ENCODE results near the gene MYLK.
A peak's percentile ranks its signal among the peaks of the same experiment; 100 is the strongest.

Gene MYLK

DNA sequence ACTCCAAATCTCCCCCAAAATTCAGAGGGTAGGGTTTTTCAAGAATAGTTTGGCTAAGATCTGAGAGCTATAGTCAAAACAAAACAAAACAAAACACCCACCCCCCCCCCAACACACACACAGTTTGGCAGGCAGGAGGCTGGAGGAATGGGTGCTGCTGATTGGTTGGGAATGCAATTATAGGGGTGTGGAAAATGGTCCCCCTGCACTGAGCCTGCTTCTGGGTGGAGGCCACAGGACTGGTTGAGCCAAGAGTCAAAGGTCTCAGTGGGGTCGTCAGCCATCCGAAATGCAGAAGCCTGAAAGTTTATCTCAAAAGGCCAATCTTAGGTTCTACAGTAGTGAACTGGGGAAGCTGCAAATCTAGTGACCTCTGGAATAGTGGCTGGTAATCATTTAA, 296.7 kb downstream of the MYLK start:
- no peak overlapping the region for H3K4me3 ChIP-seq (replicated peaks; ENCODE audit: insufficient read depth, low read length)
- DNase-seq (ENCODE audit: low read depth in 1 of 2, low spot score in 1 of 2): no peak
- no peaks in the 10 kb centered on the region for H3K27me3 ChIP-seq (ENCODE audit: insufficient read depth, poor library complexity, severe bottlenecking)
- TF ChIP-seq, protein P1, sequence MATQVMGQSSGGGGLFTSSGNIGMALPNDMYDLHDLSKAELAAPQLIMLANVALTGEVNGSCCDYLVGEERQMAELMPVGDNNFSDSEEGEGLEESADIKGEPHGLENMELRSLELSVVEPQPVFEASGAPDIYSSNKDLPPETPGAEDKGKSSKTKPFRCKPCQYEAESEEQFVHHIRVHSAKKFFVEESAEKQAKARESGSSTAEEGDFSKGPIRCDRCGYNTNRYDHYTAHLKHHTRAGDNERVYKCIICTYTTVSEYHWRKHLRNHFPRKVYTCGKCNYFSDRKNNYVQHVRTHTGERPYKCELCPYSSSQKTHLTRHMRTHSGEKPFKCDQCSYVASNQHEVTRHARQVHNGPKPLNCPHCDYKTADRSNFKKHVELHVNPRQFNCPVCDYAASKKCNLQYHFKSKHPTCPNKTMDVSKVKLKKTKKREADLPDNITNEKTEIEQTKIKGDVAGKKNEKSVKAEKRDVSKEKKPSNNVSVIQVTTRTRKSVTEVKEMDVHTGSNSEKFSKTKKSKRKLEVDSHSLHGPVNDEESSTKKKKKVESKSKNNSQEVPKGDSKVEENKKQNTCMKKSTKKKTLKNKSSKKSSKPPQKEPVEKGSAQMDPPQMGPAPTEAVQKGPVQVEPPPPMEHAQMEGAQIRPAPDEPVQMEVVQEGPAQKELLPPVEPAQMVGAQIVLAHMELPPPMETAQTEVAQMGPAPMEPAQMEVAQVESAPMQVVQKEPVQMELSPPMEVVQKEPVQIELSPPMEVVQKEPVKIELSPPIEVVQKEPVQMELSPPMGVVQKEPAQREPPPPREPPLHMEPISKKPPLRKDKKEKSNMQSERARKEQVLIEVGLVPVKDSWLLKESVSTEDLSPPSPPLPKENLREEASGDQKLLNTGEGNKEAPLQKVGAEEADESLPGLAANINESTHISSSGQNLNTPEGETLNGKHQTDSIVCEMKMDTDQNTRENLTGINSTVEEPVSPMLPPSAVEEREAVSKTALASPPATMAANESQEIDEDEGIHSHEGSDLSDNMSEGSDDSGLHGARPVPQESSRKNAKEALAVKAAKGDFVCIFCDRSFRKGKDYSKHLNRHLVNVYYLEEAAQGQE (IDR thresholded peaks at IDR 0.05; ENCODE audit: insufficient replicate concordance, low read depth): no peak
- TF ChIP-seq, protein P2, sequence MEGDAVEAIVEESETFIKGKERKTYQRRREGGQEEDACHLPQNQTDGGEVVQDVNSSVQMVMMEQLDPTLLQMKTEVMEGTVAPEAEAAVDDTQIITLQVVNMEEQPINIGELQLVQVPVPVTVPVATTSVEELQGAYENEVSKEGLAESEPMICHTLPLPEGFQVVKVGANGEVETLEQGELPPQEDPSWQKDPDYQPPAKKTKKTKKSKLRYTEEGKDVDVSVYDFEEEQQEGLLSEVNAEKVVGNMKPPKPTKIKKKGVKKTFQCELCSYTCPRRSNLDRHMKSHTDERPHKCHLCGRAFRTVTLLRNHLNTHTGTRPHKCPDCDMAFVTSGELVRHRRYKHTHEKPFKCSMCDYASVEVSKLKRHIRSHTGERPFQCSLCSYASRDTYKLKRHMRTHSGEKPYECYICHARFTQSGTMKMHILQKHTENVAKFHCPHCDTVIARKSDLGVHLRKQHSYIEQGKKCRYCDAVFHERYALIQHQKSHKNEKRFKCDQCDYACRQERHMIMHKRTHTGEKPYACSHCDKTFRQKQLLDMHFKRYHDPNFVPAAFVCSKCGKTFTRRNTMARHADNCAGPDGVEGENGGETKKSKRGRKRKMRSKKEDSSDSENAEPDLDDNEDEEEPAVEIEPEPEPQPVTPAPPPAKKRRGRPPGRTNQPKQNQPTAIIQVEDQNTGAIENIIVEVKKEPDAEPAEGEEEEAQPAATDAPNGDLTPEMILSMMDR (IDR thresholded peaks at IDR 0.05; ENCODE audit: insufficient read depth, low read length): no peak
- no peak for TF ChIP-seq SPI1 (IDR thresholded peaks at IDR 0.05; ENCODE audit: borderline replicate concordance, low read depth)
- TF ChIP-seq POLR2AphosphoS5 (IDR thresholded peaks at IDR 0.05; ENCODE audit: low read depth): no peak
- no peak for TF ChIP-seq GABPA (IDR thresholded peaks at IDR 0.05; ENCODE audit: low read depth)
- no peak overlapping the region for H3K27ac ChIP-seq (replicated peaks)

DNA sequence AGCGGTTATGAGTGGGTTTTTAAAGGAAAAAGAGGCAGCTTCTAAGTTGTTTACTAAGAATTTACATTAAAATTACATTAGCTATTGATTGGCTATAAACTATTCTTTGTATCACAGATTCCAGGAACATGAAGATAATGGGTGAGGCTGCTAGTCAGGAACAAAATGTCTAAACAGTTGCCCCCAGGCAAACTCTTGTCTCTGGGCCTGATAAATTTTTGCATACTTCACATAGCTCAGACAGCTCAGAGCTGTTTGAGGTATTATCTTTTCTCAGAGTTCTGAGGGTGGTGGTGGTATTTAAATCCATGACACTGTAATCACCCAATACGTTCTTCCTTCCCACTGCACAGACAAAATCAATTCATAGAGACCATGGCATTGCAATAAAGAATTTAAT, 297.2 kb downstream of the MYLK start:
- TF ChIP-seq SPI1 (IDR thresholded peaks at IDR 0.05; ENCODE audit: borderline replicate concordance, low read depth) (no peak), GABPA (IDR thresholded peaks at IDR 0.05; ENCODE audit: low read depth) (no peak)
- no peak overlapping the region for H3K4me3 ChIP-seq (replicated peaks; ENCODE audit: insufficient read depth, low read length)
- H3K27me3 ChIP-seq (ENCODE audit: insufficient read depth, poor library complexity, severe bottlenecking): no peaks in the 10 kb centered on the region
- no peak overlapping the region for H3K27ac ChIP-seq (replicated peaks)
- no peak for DNase-seq (ENCODE audit: low read depth in 1 of 2, low spot score in 1 of 2)

DNA sequence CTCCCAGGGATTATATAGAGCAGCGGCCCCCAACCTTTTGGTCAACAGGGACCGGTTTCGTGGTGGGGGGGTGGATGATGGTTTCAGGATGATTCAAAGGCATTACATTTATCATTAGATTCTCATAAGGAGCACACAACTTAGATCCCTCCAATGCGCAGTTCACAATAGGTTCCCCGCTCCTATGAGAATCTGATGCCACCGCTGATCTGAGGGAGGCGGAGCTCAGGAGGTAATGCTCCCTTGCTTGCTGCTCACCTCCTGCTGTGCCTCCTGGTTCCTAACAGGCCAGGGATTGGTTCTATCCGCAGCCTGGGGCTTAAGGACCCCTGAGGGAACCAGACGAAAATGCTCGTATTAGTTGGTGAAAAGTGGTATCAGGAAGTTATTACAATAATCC, 298.0 kb downstream of the MYLK start:
- TF ChIP-seq POLR2AphosphoS5 (IDR thresholded peaks at IDR 0.05; ENCODE audit: low read depth): no peak
- no peak for TF ChIP-seq GABPA (IDR thresholded peaks at IDR 0.05; ENCODE audit: low read depth)
- TF ChIP-seq SPI1 (IDR thresholded peaks at IDR 0.05; ENCODE audit: borderline replicate concordance, low read depth): no peak
- TF ChIP-seq, protein P1 (IDR thresholded peaks at IDR 0.05; ENCODE audit: insufficient replicate concordance, low read depth): no peak
- TF ChIP-seq, protein P2 (IDR thresholded peaks at IDR 0.05; ENCODE audit: insufficient read depth, low read length): no peak
- Histone ChIP-seq H3K27me3 (ENCODE audit: insufficient read depth, poor library complexity, severe bottlenecking) (no peaks in the 10 kb centered on the region), H3K27ac (replicated peaks) (peak overlapping the region; percentile 96), H3K4me3 (replicated peaks; ENCODE audit: insufficient read depth, low read length) (peak overlapping the region; percentile 92)
- peak; percentile 35 to 61 for DNase-seq (ENCODE audit: low read depth in 1 of 2, low spot score in 1 of 2)

DNA sequence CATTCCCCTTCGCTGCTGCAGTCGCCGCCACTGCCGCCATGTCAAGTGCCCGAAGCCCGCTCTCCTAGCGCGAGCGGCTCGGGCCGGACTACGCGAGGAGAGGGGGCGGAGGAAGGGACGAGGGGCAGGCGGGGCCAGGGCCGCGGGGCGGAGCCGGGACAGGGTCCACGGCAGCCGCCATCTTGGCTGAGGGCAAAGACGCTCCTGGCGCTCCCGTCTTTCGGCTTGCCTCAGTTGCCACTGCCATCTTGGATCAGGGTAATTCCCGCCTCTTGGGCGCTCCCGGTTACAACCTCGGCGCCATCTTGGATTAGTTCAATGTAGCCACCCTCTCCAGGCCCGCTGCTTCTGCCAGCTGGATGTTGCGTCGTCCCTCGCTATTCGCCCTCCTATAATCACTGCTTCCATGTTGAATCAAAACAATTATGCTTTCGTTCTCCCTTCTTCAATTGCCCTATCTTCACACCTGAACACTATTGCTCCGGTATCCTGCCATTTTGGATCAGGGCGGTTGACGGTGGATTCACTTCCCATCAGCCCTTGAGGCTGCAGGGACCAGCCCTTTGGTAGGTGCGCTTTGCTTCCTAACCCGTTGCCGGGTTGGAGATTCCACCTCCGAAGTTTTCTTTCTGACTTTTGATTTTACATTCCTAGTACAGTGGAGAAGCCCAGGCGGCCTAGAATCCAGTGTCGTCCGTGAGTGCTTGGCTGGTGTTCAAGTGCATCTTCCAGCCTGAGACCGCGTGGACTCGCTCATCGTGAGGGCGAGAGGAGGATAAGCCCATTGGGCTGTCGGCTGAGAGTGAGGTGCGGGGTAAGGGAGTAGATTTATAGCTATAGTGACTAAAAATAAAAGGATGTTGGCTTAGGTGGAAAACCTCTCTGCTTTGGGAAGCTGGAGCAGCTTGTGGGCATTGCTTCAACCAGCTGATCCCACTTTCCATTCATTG, 298.9 kb downstream of the MYLK start, which contains the start of gene HACD2:
Gene HACD2 (minus strand): TSS at position 66 of the 950 bp plus-strand sequence. CDS start 26 bp downstream, at position 40.
- Histone ChIP-seq H3K4me3 (replicated peaks; ENCODE audit: insufficient read depth, low read length) (peak within 1 kb of the TSS; percentile 92), H3K27ac (replicated peaks) (peak within 1 kb of the TSS; percentile 96), H3K27me3 (ENCODE audit: insufficient read depth, poor library complexity, severe bottlenecking) (no peaks in the 10 kb centered on the region)
- TF ChIP-seq GABPA (IDR thresholded peaks at IDR 0.05; ENCODE audit: low read depth) (no peak), SPI1 (IDR thresholded peaks at IDR 0.05; ENCODE audit: borderline replicate concordance, low read depth) (peak; percentile 68; the same call in 1 of the 2 replicates), POLR2AphosphoS5 (IDR thresholded peaks at IDR 0.05; ENCODE audit: low read depth) (peak; percentile 47)
- TF ChIP-seq, protein P2 (IDR thresholded peaks at IDR 0.05; ENCODE audit: insufficient read depth, low read length): no peak
- TF ChIP-seq, protein P1 (IDR thresholded peaks at IDR 0.05; ENCODE audit: insufficient replicate concordance, low read depth): peak; percentile 62
- DNase-seq (ENCODE audit: low read depth in 1 of 2, low spot score in 1 of 2): peak; percentile 90 to 97

Data from HL-60 (cell line).